NCI-H1105 treated with DMSO at 0.1 percent for 48 hours (cell line): ENCODE results near the gene AXL.
"Not testable (repeated sequence)": the region's sequence is repeated elsewhere in the genome, so short reads cannot be mapped to it uniquely, and the experiment has no call there.

Experiments used
- DNase-seq: peaks from one replicate; lab custom pipeline; 2025; lab: John Stamatoyannopoulos, UW

Gene AXL

GRCh38 chr19:41206926-41207750, 11.9 kb upstream of the AXL start:
- DNase-seq: no peak

GRCh38 chr19:41214161-41214560, 4.9 kb upstream of the AXL start:
- DNase-seq: no peak

GRCh38 chr19:41217741-41218140, 1.3 kb upstream of the AXL start:
- DNase-seq: no peak

GRCh38 chr19:41218249-41218614, 791 bp upstream of the AXL start:
- no peak for DNase-seq

- DNase-seq: no peak
Observed at GRCh38 chr19:41219924-41220567, 1.0 kb downstream of the AXL start.

GRCh38 chr19:41220811-41221210, 1.8 kb downstream of the AXL start:
- DNase-seq: no peak

GRCh38 chr19:41221514-41222205, 2.6 kb downstream of the AXL start:
- no peak for DNase-seq

- no peak for DNase-seq
Observed at GRCh38 chr19:41222240-41222639, 3.2 kb downstream of the AXL start.

GRCh38 chr19:41223431-41224234, 4.6 kb downstream of the AXL start:
- no peak for DNase-seq

GRCh38 chr19:41224632-41225031, 5.6 kb downstream of the AXL start:
- no peak for DNase-seq

- DNase-seq: no peak
Observed at GRCh38 chr19:41225238-41226052, 6.4 kb downstream of the AXL start.

- DNase-seq: no peak
Observed at GRCh38 chr19:41226053-41226873, 7.2 kb downstream of the AXL start.

- no peak for DNase-seq
Observed at GRCh38 chr19:41226874-41227390, 7.9 kb downstream of the AXL start.

- no peak for DNase-seq
Observed at GRCh38 chr19:41228486-41228885, 9.5 kb downstream of the AXL start.

GRCh38 chr19:41229338-41229737, 10.3 kb downstream of the AXL start:
- not testable (repeated sequence) for DNase-seq

- no peak for DNase-seq
Observed at GRCh38 chr19:41230067-41230857, 11.2 kb downstream of the AXL start.

GRCh38 chr19:41232686-41233085, 13.7 kb downstream of the AXL start:
- no peak for DNase-seq

- DNase-seq: no peak
Observed at GRCh38 chr19:41233748-41234240, 14.8 kb downstream of the AXL start.

- DNase-seq: no peak
Observed at GRCh38 chr19:41234512-41235168, 15.6 kb downstream of the AXL start.
